ENCODE data around the gene SPTBN1.

Gene SPTBN1

GRCh38 chr2:54638774-54639187 is 182.7 kb downstream of the SPTBN1 start:
- no peak for TF ChIP-seq CTCF (IDR thresholded peaks at IDR 0.05; ENCODE audit: poor library complexity, severe bottlenecking)
- Histone ChIP-seq H3K4me3 (ENCODE audit: severe bottlenecking) (no peak overlapping the region), H3K27ac (ENCODE audit: poor library complexity, severe bottlenecking) (peak overlapping the region; percentile 28), H3K27me3 (ENCODE audit: insufficient read depth, poor library complexity, severe bottlenecking) (no peaks in the 10 kb centered on the region), H3K4me1 (ENCODE audit: insufficient read depth, poor library complexity, severe bottlenecking) (peaks cover 3% of the 10 kb centered on the region), H3K36me3 (ENCODE audit: low read depth) (peaks cover 97% of the 10 kb centered on the region), H3K9me3 (ENCODE audit: severe bottlenecking) (no peaks in the 10 kb centered on the region)
- DNase-seq (ENCODE audit: low spot score), result no peak
- ATAC-seq (ENCODE audit: low read depth), result no peak

- no peaks in the 10 kb centered on the region for H3K4me1 ChIP-seq (ENCODE audit: insufficient read depth, poor library complexity, severe bottlenecking)
- no peaks in the 10 kb centered on the region for H3K27me3 ChIP-seq (ENCODE audit: insufficient read depth, poor library complexity, severe bottlenecking)
- ATAC-seq (ENCODE audit: low read depth) (peak; percentile 31; the same call in 2 of the 3 replicates), DNase-seq (ENCODE audit: low spot score) (no peak)
- peaks cover 97% of the 10 kb centered on the region for H3K36me3 ChIP-seq (ENCODE audit: low read depth)
- H3K9me3 ChIP-seq (ENCODE audit: severe bottlenecking), result no peaks in the 10 kb centered on the region
- H3K27ac ChIP-seq (ENCODE audit: poor library complexity, severe bottlenecking), result peak overlapping the region; percentile 28
- no peak overlapping the region for H3K4me3 ChIP-seq (ENCODE audit: severe bottlenecking)
- no peak for TF ChIP-seq CTCF (IDR thresholded peaks at IDR 0.05; ENCODE audit: poor library complexity, severe bottlenecking)
Observed at GRCh38 chr2:54639609-54640008, 183.5 kb downstream of the SPTBN1 start.

- Histone ChIP-seq H3K4me1 (ENCODE audit: insufficient read depth, poor library complexity, severe bottlenecking) (no peaks in the 10 kb centered on the region), H3K27me3 (ENCODE audit: insufficient read depth, poor library complexity, severe bottlenecking) (no peaks in the 10 kb centered on the region), H3K4me3 (ENCODE audit: severe bottlenecking) (no peak overlapping the region), H3K27ac (ENCODE audit: poor library complexity, severe bottlenecking) (no peak overlapping the region), H3K36me3 (ENCODE audit: low read depth) (peaks cover 97% of the 10 kb centered on the region), H3K9me3 (ENCODE audit: severe bottlenecking) (no peaks in the 10 kb centered on the region)
- DNase-seq (ENCODE audit: low spot score), result no peak
- no peak for TF ChIP-seq CTCF (IDR thresholded peaks at IDR 0.05; ENCODE audit: poor library complexity, severe bottlenecking)
- ATAC-seq (ENCODE audit: low read depth), result no peak
Observed at GRCh38 chr2:54640834-54641540, 184.9 kb downstream of the SPTBN1 start.

GRCh38 chr2:54641988-54642387 is 185.9 kb downstream of the SPTBN1 start:
- Histone ChIP-seq H3K27ac (ENCODE audit: poor library complexity, severe bottlenecking) (no peak overlapping the region), H3K27me3 (ENCODE audit: insufficient read depth, poor library complexity, severe bottlenecking) (no peaks in the 10 kb centered on the region), H3K36me3 (ENCODE audit: low read depth) (peaks cover 97% of the 10 kb centered on the region), H3K4me1 (ENCODE audit: insufficient read depth, poor library complexity, severe bottlenecking) (no peaks in the 10 kb centered on the region), H3K9me3 (ENCODE audit: severe bottlenecking) (no peaks in the 10 kb centered on the region), H3K4me3 (ENCODE audit: severe bottlenecking) (no peak overlapping the region)
- ATAC-seq (ENCODE audit: low read depth) (no peak), DNase-seq (ENCODE audit: low spot score) (no peak)
- no peak for TF ChIP-seq CTCF (IDR thresholded peaks at IDR 0.05; ENCODE audit: poor library complexity, severe bottlenecking)

Measured in RWPE2 (cell line).